Bronchial epithelial cell (primary cell): ENCODE measurements around the gene SLC35F1. TPM values are rescaled to one million over a fixed set of nuclear protein-coding genes. Genes with fewer than 3 reads are reported as not detected.

Experiments used
- DNase-seq: peaks from one replicate; pipeline ENCODE4 v3.0.0-alpha.2; 2010; ENCODE audit warnings: low read depth
- FAIRE-seq: peaks from 2 replicates; lab custom pipeline; 2011; peaks lifted over from hg19 to GRCh38; lab: Jason Lieb, UNC
- H3K27me3 ChIP-seq: 2 replicates; pipeline ENCODE4 v1.5.1; 2011; ENCODE audit warnings: low read length; ENCODE audit not compliant: control insufficient read depth, insufficient read depth
- H3K36me3 ChIP-seq: 2 replicates; pipeline ENCODE4 v1.5.1; 2011; ENCODE audit warnings: low read length; ENCODE audit not compliant: control insufficient read depth, insufficient read depth
- H3K4me3 ChIP-seq: 2 replicates; pipeline ENCODE4 v1.5.1; 2011; ENCODE audit warnings: mild to moderate bottlenecking, low read depth, low read length, control low read depth
- CTCF ChIP-seq: IDR thresholded peaks from 2 replicates; pipeline ENCODE4 v1.5.1; 2011; ENCODE audit warnings: mild to moderate bottlenecking, moderate library complexity, low read length, control low read depth, inconsistent platforms; ENCODE audit not compliant: insufficient read depth, severe bottlenecking
- total RNA-seq: library from RNA; depleted of rRNA; stranded (reverse); fragments of >200 nt; gene quantifications from 2 replicates; pipeline ENCODE4 v1.2.1, GENCODE V29; 2014

Gene SLC35F1
- total RNA-seq, 1 donor from 2014 or later: not detected

- no peaks in the 10 kb centered on the region for H3K27me3 ChIP-seq
- no peak for TF ChIP-seq CTCF
Measured at GRCh38 chr6:118223316-118223715, 316.3 kb downstream of the SLC35F1 start.

GRCh38 chr6:118228886-118229285 is 321.8 kb downstream of the SLC35F1 start:
- no peak for TF ChIP-seq CTCF
- DNase-seq (no peak), FAIRE-seq (peak; percentile 32)
- Histone ChIP-seq H3K36me3 (no peaks in the 10 kb centered on the region), H3K27me3 (no peaks in the 10 kb centered on the region), H3K4me3 (no peak overlapping the region)

More at GRCh38 chr6:118223316-118223715, 316.3 kb downstream of the SLC35F1 start:
- H3K36me3 ChIP-seq: no peaks in the 10 kb centered on the region
- DNase-seq (no peak), FAIRE-seq (no peak)
- no peak overlapping the region for H3K4me3 ChIP-seq

GRCh38 chr6:118240878-118241528 is 333.9 kb downstream of the SLC35F1 start:
- DNase-seq: no peak
- no peaks in the 10 kb centered on the region for H3K27me3 ChIP-seq

GRCh38 chr6:118246406-118246805 is 339.3 kb downstream of the SLC35F1 start:
- H3K27me3 ChIP-seq: no peaks in the 10 kb centered on the region
- H3K4me3 ChIP-seq: no peak overlapping the region
- no peak for DNase-seq
- no peaks in the 10 kb centered on the region for H3K36me3 ChIP-seq
- TF ChIP-seq CTCF: no peak
- no peak for FAIRE-seq

More at GRCh38 chr6:118240878-118241528, 333.9 kb downstream of the SLC35F1 start:
- no peak for TF ChIP-seq CTCF
- no peak for FAIRE-seq
- H3K4me3 ChIP-seq: no peak overlapping the region
- H3K36me3 ChIP-seq: no peaks in the 10 kb centered on the region

- no peaks in the 10 kb centered on the region for H3K27me3 ChIP-seq
- H3K4me3 ChIP-seq: no peak overlapping the region
- FAIRE-seq (no peak), DNase-seq (no peak)
- no peak for TF ChIP-seq CTCF
- H3K36me3 ChIP-seq: no peaks in the 10 kb centered on the region
Measured at GRCh38 chr6:118248171-118248570, 341.1 kb downstream of the SLC35F1 start.

- H3K4me3 ChIP-seq: no peak overlapping the region
- FAIRE-seq (no peak), DNase-seq (no peak)
- no peak for TF ChIP-seq CTCF
- H3K27me3 ChIP-seq: no peaks in the 10 kb centered on the region
- no peaks in the 10 kb centered on the region for H3K36me3 ChIP-seq
Measured at GRCh38 chr6:118249680-118250079, 342.6 kb downstream of the SLC35F1 start.
